Activated CD8-positive, alpha-beta memory T cell treated with anti-CD3 and anti-CD28 coated beads for 48 hours (primary cell): ENCODE data around the gene CDK14.

ENCODE experiments used
- DNase-seq, 3 experiments: peaks; one replicate each; pipeline ENCODE4 v3.0.0-alpha.2; 2020; ENCODE audit warnings: low read depth in 2 of 3, low spot score in 2 of 3

CDK14 gene

DNA sequence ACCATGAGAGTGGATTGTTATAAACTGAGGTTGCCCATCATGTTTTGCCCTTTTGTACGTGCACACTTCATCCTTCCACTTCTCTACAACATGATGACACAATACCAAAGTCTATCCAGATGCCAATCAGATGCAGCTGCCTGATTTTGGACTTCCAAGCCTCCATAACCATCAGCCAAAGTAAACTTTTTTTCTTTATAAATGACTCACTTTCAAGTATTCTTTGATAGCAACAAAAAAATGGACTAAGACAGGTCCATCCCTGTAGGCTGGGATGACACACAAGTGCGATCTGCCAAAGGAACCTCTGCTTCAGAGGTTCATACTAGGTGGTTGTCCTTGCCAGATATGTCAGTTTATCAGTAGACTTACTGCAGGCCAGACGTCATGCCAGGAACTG, 347.9 kb downstream of the CDK14 start:
- DNase-seq: no peak

GRCh38 chr7:90945104-90945787, 349.1 kb downstream of the CDK14 start:
- DNase-seq: no peak

DNA sequence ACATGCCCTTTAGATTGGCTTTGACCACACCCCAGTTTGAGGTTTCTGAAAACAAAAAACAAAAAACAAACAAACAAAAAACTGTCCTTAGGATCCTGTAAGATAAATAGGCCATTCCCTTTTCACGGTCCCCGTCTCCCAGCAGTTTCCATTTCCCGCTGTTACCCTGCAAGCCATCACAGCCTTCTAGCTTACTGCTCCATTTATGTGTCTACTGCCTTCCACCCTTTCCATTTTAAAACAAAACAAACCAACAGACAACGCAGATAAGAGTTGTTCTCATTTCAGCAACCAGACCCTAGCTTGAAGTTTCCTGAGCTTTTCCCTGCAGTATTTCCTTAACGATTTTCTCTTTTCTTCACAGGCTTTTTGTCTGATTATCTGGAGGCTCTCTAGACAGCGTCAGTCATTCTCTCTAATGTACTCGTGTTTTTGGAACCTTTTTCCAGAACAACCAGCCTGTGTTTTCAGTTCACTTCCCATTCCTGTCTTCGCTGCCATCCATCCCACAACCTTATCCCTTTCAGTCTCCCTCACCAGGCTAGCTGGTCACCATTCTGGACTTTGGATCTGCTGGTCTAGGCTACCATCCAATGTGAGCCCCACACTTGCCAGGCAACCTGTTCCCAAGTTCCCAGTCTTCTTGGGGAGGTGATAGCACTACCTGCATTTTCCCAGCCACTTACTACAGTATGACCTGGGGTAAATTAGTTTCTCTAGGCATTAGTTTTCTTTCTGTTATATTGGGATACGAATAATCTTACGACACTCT, 350.8 kb downstream of the CDK14 start:
- no peak for DNase-seq

- DNase-seq: no peak
These were observed 352.0 kb downstream of the CDK14 start for GRCh38 chr7:90948085-90948484.

DNA sequence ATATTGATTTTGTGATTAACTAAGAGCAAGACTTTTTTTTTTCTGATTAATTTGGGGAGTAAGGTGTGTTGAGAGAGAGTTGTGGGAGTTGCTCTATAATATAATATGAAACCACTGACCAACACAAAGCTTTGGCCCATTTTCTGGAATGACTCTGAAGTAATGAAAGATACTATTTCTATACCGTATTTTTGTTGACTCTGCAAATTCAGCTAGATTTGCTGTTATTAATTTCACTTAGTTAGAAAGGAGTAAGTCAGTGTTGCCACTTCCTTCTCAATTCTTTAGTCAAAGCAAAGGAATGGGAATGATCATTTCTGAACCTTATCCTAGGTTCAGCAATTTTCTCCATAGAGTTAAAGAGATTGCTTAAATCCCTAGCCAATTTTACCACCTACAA, 355.1 kb downstream of the CDK14 start:
- DNase-seq: no peak

DNA sequence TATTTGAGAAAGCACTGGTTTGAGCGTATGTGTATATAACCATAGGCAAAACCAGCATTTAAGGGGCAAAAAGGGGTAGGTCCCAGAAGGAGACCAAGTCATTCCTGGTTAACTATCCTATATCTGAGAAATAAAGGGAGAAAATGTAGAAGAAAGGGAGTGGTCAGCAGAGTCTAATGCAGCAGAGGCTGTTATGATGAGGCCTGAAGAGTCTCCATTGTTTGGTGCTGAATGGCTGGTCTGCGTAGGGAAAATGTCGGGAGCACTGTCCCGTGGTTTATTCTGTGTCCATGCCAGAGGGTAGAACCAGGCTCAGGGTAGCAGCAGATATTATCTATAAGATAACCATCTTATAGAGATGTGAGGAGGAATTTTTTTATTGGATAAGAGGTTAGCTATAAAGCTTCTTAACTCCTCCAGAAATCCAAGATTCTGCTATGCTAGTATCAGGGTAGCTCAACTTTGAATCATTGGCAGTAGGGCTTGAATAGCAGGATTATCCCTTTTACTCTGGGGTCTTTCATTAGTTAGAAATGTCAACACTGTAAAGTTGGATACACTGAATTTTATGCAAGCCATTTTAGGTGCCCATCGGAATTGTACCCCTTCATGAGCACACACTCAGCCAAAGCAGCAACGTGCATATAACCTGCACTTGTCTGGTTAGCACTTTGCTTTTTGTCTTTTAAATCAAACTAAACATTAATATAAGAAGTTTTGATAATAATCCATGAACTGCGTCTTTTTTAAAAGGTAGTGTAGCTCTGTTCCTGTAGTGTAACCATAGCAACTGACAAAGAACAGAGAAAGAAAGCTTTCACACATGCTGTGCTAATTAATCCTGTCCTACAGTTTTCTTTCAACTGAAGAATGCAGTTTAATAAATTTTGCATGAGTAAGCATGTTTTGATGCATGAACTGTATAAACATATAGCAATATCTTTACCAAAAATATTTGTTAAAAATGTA, 356.1 kb downstream of the CDK14 start:
- no peak for DNase-seq

GRCh38 chr7:90955641-90956207, 359.6 kb downstream of the CDK14 start:
- no peak for DNase-seq

DNA sequence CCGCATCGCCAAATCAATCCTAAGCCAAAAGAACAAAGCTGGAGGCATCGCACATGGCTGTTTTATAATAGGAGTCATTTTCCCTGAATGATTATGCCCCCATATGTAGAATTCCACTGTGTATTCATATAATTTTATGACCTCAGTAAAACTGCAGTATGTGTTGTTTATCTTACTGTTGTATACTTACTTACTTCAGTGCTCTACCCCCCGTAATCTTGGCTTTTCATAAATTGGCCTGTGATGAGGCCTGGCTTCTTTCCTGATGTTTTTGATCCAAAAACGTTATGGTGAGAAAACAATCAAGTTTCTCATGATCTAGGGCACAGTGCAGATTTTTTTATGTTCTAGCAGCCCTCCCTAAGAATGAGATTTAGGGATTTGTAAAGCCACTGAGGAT, 361.8 kb downstream of the CDK14 start:
- no peak for DNase-seq

DNA sequence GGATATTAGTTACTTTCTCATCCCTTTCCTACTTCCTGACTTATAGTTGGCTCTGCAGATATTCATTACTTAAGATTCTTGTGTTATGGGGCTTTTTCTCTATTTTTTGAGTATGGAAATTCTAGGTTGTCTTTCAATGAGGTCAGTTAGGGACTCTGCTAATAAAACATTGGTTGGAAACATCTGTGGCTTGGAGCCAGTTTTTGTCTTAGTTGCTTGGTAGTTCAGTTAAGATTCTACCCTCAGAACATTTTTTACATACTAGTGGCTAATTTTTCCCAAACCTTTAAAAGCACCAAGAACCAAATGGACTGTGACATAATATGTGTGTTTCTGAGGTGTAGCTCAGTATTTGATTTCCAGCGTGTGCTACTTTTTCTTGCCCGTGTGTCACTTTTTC, 362.5 kb downstream of the CDK14 start:
- DNase-seq: no peak

- DNase-seq: no peak
These were observed 365.1 kb downstream of the CDK14 start for GRCh38 chr7:90961037-90961725.

GRCh38 chr7:90965211-90965610, 369.1 kb downstream of the CDK14 start:
- no peak for DNase-seq

GRCh38 chr7:90966346-90966745, 370.2 kb downstream of the CDK14 start:
- DNase-seq: no peak

- DNase-seq: no peak
These were observed 372.8 kb downstream of the CDK14 start for GRCh38 chr7:90968871-90969270.

- no peak for DNase-seq
These were observed 376.9 kb downstream of the CDK14 start for GRCh38 chr7:90972906-90973550.

DNA sequence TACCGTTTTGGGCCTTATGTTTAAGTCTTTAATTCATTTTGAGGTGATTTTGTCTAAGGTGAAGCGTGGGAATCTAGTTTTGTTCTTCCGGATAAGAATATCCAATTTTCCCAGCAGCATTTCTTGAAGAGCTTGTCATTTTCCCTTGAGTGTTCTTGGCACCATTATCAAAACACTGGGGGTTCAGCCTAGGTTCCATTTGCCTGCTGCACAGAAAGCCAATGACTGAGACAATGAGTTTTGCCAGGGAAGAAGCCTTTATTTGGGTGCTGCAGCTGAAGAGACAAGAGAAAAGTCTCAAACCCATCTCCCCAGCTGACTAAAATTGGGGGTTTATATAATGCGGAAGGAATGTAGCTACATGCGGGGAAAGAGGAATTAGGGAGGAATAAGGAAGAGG, 380.9 kb downstream of the CDK14 start:
- no peak for DNase-seq

DNA sequence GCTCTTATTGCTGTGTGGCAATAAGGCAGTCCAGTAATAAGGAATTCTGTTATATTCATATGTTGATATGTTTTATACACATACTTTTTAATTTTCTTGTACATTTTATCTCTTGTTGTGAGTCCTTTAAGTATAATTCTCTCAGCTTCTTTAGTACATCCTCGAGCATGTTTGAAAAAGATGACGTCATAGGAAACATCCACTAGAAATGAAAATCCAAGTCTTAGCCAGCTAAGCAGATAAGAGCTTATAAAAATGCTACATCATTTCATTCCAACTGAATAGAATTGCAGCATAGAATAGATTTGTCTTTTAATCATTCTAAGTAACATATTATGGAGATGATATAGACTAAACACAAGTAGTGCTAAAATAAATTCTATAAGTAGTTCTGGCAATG, 384.4 kb downstream of the CDK14 start:
- DNase-seq: no peak

GRCh38 chr7:90982228-90982627, 386.1 kb downstream of the CDK14 start:
- DNase-seq: no peak

GRCh38 chr7:90984692-90985091, 388.6 kb downstream of the CDK14 start:
- DNase-seq: no peak

- no peak for DNase-seq
These were observed 392.4 kb downstream of the CDK14 start for GRCh38 chr7:90988516-90988915.
